ENCODE measurements around the gene PDP2. TPM values are rescaled to one million over a fixed set of nuclear protein-coding genes. Genes with fewer than 3 reads are reported as not detected.
A peak's percentile ranks its signal among the peaks of the same experiment; 100 is the strongest.

Gene PDP2
- total and polyA plus RNA-seq, 2 donors from 2014 or later = 5.1 to 9.2 TPM

DNA sequence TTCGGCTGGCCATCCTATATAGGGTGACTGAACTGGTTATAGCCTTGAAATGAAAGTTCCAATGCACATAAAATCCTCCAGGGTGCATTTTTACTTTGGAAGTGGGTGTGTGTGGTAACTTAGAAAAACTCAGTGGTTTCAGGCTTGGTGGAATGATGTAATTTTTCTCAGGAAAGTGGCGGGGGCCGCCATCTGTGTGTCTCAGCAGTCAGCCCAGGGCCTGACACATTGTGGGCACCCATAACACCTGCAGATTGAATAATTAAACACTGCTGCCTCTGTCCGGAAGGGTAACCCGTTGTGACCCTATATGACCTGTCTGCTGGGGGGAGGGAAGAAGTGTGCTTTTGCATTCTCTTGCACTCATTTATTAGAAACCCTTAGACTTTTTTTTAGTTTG lies 2.2 kb upstream of the PDP2 start:
- H3K9ac ChIP-seq (ENCODE audit: low read length in 3 of 3) = no peak overlapping the region
- peaks cover 0 to 12% (median 11%) of the 10 kb centered on the region in 3 donors for H3K4me1 ChIP-seq (ENCODE audit: control insufficient read depth in 2 of 3, insufficient read depth in 2 of 3, low read depth in 1 of 3, low read length in 3 of 3)
- DNase-seq (peak in 1 of 5 donors; percentile 39), FAIRE-seq (no peak)
- H3K4me3 ChIP-seq (ENCODE audit: low read length in 3 of 3) = no peak overlapping the region
- no peaks in the 10 kb centered on the region for H3K36me3 ChIP-seq (ENCODE audit: control insufficient read depth in 2 of 3, insufficient read depth in 3 of 3, low read length in 3 of 3)
- H3K27me3 ChIP-seq (ENCODE audit: control insufficient read depth, insufficient read depth, low read length) = no peaks in the 10 kb centered on the region
- intact Hi-C loops (cut with DNase I) = no loop called here
- TF ChIP-seq, protein P1, sequence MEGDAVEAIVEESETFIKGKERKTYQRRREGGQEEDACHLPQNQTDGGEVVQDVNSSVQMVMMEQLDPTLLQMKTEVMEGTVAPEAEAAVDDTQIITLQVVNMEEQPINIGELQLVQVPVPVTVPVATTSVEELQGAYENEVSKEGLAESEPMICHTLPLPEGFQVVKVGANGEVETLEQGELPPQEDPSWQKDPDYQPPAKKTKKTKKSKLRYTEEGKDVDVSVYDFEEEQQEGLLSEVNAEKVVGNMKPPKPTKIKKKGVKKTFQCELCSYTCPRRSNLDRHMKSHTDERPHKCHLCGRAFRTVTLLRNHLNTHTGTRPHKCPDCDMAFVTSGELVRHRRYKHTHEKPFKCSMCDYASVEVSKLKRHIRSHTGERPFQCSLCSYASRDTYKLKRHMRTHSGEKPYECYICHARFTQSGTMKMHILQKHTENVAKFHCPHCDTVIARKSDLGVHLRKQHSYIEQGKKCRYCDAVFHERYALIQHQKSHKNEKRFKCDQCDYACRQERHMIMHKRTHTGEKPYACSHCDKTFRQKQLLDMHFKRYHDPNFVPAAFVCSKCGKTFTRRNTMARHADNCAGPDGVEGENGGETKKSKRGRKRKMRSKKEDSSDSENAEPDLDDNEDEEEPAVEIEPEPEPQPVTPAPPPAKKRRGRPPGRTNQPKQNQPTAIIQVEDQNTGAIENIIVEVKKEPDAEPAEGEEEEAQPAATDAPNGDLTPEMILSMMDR (IDR thresholded peaks at IDR 0.05; ENCODE audit: borderline replicate concordance, extremely low read depth, insufficient read depth) = no peak
- H3K27ac ChIP-seq (ENCODE audit: low read depth in 2 of 2, low read length in 2 of 2) = peak overlapping the region in 1 of 2 donors; percentile 23
- H3K9me3 ChIP-seq (ENCODE audit: control insufficient read depth in 2 of 3, insufficient read depth in 1 of 3, low read length in 3 of 3) = no peaks in the 10 kb centered on the region

DNA sequence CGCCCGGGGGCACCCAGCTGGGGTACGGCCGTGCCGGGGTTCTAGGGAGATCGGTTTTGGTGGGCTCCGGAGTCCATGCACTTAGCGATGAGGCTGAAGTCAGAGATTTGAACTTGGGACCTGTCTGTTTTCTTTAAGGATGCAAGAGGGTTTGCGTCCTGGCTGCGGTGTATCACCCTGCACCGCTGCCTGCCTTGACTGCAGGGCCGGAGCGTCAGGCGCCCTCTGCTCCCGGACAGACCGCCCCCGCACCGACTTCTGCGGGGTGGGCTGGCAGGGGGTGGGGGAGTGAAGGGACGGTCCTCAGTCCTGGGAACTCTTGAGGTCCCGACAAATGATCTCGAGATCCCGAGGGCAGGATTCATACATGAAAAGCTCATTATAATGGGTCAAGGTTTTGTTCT lies 701 bp downstream of the PDP2 start:
- peak in 1 of 5 donors; percentile 43 for DNase-seq
- Histone ChIP-seq H3K9me3 (ENCODE audit: control insufficient read depth in 2 of 3, insufficient read depth in 1 of 3, low read length in 3 of 3) (no peaks in the 10 kb centered on the region), H3K27ac (ENCODE audit: low read depth in 2 of 2, low read length in 2 of 2) (peak overlapping the region; percentile 84 to 86), H3K9ac (ENCODE audit: low read length in 3 of 3) (peak overlapping the region; percentile 42 to 87 (median 86)), H3K4me3 (ENCODE audit: low read length in 3 of 3) (peak overlapping the region; percentile 65 to 84 (median 69)), H3K36me3 (ENCODE audit: control insufficient read depth in 2 of 3, insufficient read depth in 3 of 3, low read length in 3 of 3) (peaks cover 5 to 16% (median 13%) of the 10 kb centered on the region in 3 donors), H3K4me1 (ENCODE audit: control insufficient read depth in 2 of 3, insufficient read depth in 2 of 3, low read depth in 1 of 3, low read length in 3 of 3) (peaks cover 0 to 16% (median 9%) of the 10 kb centered on the region in 3 donors), H3K27me3 (ENCODE audit: control insufficient read depth, insufficient read depth, low read length) (no peaks in the 10 kb centered on the region)
- intact Hi-C loops (cut with DNase I) = no loop called here
- FAIRE-seq = no peak
- TF ChIP-seq, protein P1 (IDR thresholded peaks at IDR 0.05; ENCODE audit: borderline replicate concordance, extremely low read depth, insufficient read depth) = no peak

DNA sequence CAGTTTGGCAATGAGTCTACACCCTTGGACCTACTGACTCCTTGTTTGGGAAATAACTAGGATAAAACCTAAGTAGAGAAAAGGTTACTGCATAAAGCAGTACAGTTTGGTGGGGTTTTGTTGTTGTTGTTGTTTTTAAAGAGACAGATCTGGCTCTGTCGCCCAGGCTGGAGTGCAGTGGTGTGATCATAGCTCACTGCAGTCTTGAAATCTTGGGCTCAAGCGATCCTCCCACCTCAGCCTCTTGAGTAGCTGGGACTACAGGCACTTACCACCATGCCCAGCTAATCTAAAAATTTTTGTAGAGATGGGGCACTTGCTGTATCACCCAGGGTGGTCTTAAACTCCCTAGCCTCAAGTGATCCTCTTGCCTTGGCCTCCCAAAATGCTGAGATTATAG lies 1.2 kb downstream of the PDP2 start:
- FAIRE-seq (no peak), DNase-seq (peak in 1 of 5 donors; percentile 39)
- H3K4me3 ChIP-seq (ENCODE audit: low read length in 3 of 3) = peak overlapping the region in 2 of 3 donors; percentile 43 to 84
- peak overlapping the region in 2 of 3 donors; percentile 59 to 67 for H3K9ac ChIP-seq (ENCODE audit: low read length in 3 of 3)
- H3K36me3 ChIP-seq (ENCODE audit: control insufficient read depth in 2 of 3, insufficient read depth in 3 of 3, low read length in 3 of 3) = peaks cover 5 to 16% (median 15%) of the 10 kb centered on the region in 3 donors
- no peaks in the 10 kb centered on the region for H3K27me3 ChIP-seq (ENCODE audit: control insufficient read depth, insufficient read depth, low read length)
- H3K27ac ChIP-seq (ENCODE audit: low read depth in 2 of 2, low read length in 2 of 2) = peak overlapping the region; percentile 5 to 22
- peaks cover 0 to 19% (median 9%) of the 10 kb centered on the region in 3 donors for H3K4me1 ChIP-seq (ENCODE audit: control insufficient read depth in 2 of 3, insufficient read depth in 2 of 3, low read depth in 1 of 3, low read length in 3 of 3)
- TF ChIP-seq, protein P1 (IDR thresholded peaks at IDR 0.05; ENCODE audit: borderline replicate concordance, extremely low read depth, insufficient read depth) = no peak
- intact Hi-C loops (cut with DNase I) = no loop called here
- no peaks in the 10 kb centered on the region for H3K9me3 ChIP-seq (ENCODE audit: control insufficient read depth in 2 of 3, insufficient read depth in 1 of 3, low read length in 3 of 3)

Measured in kidney (tissue), 14 donors.